ENCODE data around the gene PDIA5. TPM values are rescaled to one million over a fixed set of nuclear protein-coding genes. Genes with fewer than 3 reads are reported as not detected.

Gene PDIA5
- total RNA-seq, 1 donor: 54.3 TPM

DNA sequence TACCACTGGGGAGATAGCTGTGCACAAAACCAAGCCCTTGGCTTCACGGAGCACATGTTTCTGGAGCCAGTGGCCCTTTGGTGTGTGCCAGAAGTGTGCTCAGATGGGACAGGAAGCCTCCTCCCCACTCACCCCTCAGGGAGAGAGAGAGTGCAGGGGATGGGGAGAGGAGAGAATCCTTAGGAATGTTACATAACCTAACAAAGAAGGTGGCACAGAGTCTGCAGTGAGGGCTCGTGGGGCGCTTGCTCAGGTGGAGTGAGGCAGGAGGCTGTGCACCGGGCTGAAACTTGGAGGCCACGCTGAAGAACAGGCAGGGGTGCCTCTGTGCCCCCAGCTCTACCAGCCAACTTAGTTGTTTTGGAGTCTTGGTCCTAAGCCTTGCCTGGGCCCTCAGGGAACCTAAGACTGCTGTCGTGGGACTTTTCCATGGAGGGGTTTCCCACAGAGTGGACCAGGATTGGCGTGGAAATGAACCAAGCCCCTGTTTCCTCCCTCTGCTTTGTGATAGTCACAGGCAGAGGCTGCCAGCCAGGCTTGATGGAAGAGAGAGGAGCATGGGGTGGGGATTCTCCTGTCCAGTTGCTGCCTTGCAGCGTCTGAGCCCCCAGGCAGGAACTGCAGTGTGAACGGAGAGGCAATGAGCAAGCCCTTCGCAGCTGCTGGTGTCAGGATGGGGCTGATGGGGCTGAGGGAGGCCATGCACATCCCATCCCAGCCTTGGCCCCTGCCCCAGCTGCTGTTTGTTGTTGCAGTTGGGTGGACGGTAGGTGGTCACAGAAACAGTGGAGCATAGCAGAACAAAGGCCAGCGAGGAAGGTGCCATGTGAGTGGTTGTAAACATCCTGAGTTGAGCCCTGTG is 32.7 kb downstream of the PDIA5 start:
- no peak for DNase-seq (ENCODE audit: insufficient read length, low spot score, missing footprints)
- Histone ChIP-seq H3K9me3 (ENCODE audit: low read depth, low read length) (no peaks in the 10 kb centered on the region), H3K36me3 (ENCODE audit: insufficient read depth, low read length) (peaks cover 39% of the 10 kb centered on the region), H3K4me1 (ENCODE audit: insufficient read depth, low read length) (peaks cover 13% of the 10 kb centered on the region), H2AFZ (ENCODE audit: low read length) (no peak overlapping the region), H4K20me1 (ENCODE audit: insufficient read depth, low read length) (peaks cover 54% of the 10 kb centered on the region), H3K27me3 (ENCODE audit: insufficient read depth, low read length) (no peaks in the 10 kb centered on the region), H3K4me3 (ENCODE audit: insufficient read depth, low read length) (no peak overlapping the region), H3K79me2 (ENCODE audit: insufficient read depth, low read length) (peaks cover 23% of the 10 kb centered on the region), H3K4me2 (ENCODE audit: insufficient read depth, low read length) (no peak overlapping the region), H3K27ac (ENCODE audit: low read depth, low read length) (no peak overlapping the region)
- TF ChIP-seq, protein P1, sequence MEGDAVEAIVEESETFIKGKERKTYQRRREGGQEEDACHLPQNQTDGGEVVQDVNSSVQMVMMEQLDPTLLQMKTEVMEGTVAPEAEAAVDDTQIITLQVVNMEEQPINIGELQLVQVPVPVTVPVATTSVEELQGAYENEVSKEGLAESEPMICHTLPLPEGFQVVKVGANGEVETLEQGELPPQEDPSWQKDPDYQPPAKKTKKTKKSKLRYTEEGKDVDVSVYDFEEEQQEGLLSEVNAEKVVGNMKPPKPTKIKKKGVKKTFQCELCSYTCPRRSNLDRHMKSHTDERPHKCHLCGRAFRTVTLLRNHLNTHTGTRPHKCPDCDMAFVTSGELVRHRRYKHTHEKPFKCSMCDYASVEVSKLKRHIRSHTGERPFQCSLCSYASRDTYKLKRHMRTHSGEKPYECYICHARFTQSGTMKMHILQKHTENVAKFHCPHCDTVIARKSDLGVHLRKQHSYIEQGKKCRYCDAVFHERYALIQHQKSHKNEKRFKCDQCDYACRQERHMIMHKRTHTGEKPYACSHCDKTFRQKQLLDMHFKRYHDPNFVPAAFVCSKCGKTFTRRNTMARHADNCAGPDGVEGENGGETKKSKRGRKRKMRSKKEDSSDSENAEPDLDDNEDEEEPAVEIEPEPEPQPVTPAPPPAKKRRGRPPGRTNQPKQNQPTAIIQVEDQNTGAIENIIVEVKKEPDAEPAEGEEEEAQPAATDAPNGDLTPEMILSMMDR (IDR thresholded peaks at IDR 0.05; ENCODE audit: extremely low read depth, low read depth, low read length): no peak

DNA sequence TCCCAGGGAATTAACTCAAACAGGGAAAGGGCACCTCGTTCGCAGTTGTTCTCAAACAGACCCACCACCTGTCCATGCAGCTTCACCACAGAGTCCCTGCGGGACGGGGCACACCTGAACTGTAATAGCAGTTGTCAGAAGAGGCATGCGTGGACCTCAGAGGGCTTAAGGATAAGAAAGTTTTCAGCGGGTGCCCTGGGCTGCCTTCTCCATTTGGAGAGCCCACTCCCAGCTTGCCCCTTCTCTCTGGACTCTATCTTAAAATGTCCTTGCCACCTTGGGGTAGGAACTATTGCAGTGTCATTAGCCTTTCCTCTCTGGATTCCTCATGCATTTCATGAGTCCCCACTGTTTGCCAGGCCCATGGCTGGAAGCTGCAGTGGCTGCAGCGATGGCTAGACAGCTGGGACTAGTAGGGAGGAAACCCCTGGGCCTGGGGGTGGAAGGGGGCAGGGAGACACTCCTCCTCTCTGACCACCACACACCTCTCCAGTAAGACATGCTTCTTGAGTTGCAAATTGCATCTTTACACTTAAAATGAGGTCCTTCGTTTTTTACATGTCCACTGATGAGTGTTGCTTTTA is 33.5 kb downstream of the PDIA5 start:
- Histone ChIP-seq H3K9me3 (ENCODE audit: low read depth, low read length) (no peaks in the 10 kb centered on the region), H3K27me3 (ENCODE audit: insufficient read depth, low read length) (no peaks in the 10 kb centered on the region), H3K4me3 (ENCODE audit: insufficient read depth, low read length) (no peak overlapping the region), H2AFZ (ENCODE audit: low read length) (no peak overlapping the region), H4K20me1 (ENCODE audit: insufficient read depth, low read length) (peaks cover 53% of the 10 kb centered on the region), H3K4me1 (ENCODE audit: insufficient read depth, low read length) (peaks cover 18% of the 10 kb centered on the region), H3K36me3 (ENCODE audit: insufficient read depth, low read length) (peaks cover 46% of the 10 kb centered on the region), H3K27ac (ENCODE audit: low read depth, low read length) (no peak overlapping the region), H3K4me2 (ENCODE audit: insufficient read depth, low read length) (no peak overlapping the region), H3K79me2 (ENCODE audit: insufficient read depth, low read length) (peaks cover 20% of the 10 kb centered on the region)
- TF ChIP-seq, protein P1 (IDR thresholded peaks at IDR 0.05; ENCODE audit: extremely low read depth, low read depth, low read length): no peak
- no peak for DNase-seq (ENCODE audit: insufficient read length, low spot score, missing footprints)

DNA sequence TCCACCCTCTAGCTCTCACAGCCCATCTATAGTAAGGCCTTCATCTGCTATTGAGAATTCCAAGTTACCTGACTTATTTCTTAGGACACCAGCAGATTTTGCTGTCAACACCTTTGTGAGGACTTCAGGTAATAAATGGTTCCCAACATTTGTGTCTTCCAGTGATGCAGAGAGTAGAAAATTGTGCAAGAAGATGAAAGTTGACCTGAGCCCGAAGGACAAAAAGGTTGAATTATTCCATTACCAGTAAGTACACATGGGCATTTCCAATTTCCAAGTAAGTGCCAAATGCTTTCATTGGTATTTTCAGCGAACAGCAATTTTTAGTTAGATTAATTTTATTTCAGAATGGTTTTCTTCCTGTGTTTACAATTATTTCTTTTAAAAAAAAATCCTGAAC is 35.4 kb downstream of the PDIA5 start:
- Histone ChIP-seq H3K36me3 (ENCODE audit: insufficient read depth, low read length) (peaks cover 57% of the 10 kb centered on the region), H3K4me1 (ENCODE audit: insufficient read depth, low read length) (peaks cover 18% of the 10 kb centered on the region), H3K4me2 (ENCODE audit: insufficient read depth, low read length) (no peak overlapping the region), H3K9me3 (ENCODE audit: low read depth, low read length) (no peaks in the 10 kb centered on the region), H3K27ac (ENCODE audit: low read depth, low read length) (no peak overlapping the region), H4K20me1 (ENCODE audit: insufficient read depth, low read length) (peaks cover 46% of the 10 kb centered on the region), H3K79me2 (ENCODE audit: insufficient read depth, low read length) (peaks cover 16% of the 10 kb centered on the region), H2AFZ (ENCODE audit: low read length) (no peak overlapping the region), H3K27me3 (ENCODE audit: insufficient read depth, low read length) (no peaks in the 10 kb centered on the region), H3K4me3 (ENCODE audit: insufficient read depth, low read length) (no peak overlapping the region)
- TF ChIP-seq, protein P1 (IDR thresholded peaks at IDR 0.05; ENCODE audit: extremely low read depth, low read depth, low read length): no peak
- no peak for DNase-seq (ENCODE audit: insufficient read length, low spot score, missing footprints)

DNA sequence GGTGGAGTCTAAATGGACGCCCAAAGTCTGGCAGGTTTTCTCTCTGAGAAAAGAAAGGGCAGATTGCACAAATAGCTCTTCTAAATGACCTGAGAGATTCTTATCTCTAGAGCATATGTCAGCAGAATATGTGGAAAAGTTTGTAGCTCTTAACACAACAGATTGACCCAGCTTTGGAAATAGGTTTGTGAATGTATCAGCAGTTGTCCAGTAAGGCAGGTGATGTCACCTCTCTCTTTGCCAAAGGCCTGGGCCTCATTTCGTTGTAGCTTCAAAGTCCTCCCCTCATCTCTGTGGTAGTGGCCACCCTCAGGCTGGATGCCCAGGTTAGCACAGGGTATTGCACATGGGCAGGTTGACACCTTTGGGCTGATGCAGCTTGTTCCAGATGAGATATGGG is 36.0 kb downstream of the PDIA5 start:
- peaks cover 40% of the 10 kb centered on the region for H4K20me1 ChIP-seq (ENCODE audit: insufficient read depth, low read length)

More for the DNA sequence above, 36.0 kb downstream of the PDIA5 start:
- no peak for DNase-seq (ENCODE audit: insufficient read length, low spot score, missing footprints)
- Histone ChIP-seq H3K4me3 (ENCODE audit: insufficient read depth, low read length) (no peak overlapping the region), H2AFZ (ENCODE audit: low read length) (no peak overlapping the region), H3K27me3 (ENCODE audit: insufficient read depth, low read length) (no peaks in the 10 kb centered on the region), H3K9me3 (ENCODE audit: low read depth, low read length) (no peaks in the 10 kb centered on the region), H3K79me2 (ENCODE audit: insufficient read depth, low read length) (peaks cover 13% of the 10 kb centered on the region), H3K4me2 (ENCODE audit: insufficient read depth, low read length) (no peak overlapping the region), H3K27ac (ENCODE audit: low read depth, low read length) (no peak overlapping the region), H3K36me3 (ENCODE audit: insufficient read depth, low read length) (peaks cover 60% of the 10 kb centered on the region), H3K4me1 (ENCODE audit: insufficient read depth, low read length) (peaks cover 18% of the 10 kb centered on the region)
- TF ChIP-seq, protein P1 (IDR thresholded peaks at IDR 0.05; ENCODE audit: extremely low read depth, low read depth, low read length): no peak

Data from osteoblast (primary cell).